WTC11 (cell line): Measurements from ENCODE around the gene VIT. TPM values are rescaled to one million over a fixed set of nuclear protein-coding genes. Genes with fewer than 3 reads are reported as not detected.

ENCODE experiments used
- ATAC-seq: fragments of 200-7000 bp; cut with Tn5 transposase; 2 replicates; pipeline ENCODE4 v1.10.0; 2021; ENCODE audit warnings: mild to moderate bottlenecking, moderate library complexity
- CTCF ChIA-PET: fragments of 300-600 bp; sonication (Branson Sonifier 250); formaldehyde crosslinking; loops from one replicate; lab custom pipeline; 2021; ENCODE audit warnings: antibody characterized with exemption; lab: Charles Lee
- POLR2A ChIA-PET: fragments of 350-600 bp; sonication (Branson Sonifier 250); formaldehyde crosslinking; loops from one replicate; lab custom pipeline; 2021; ENCODE audit warnings: antibody characterized with exemption; lab: Charles Lee
- DNase-seq: peaks from one replicate; pipeline ENCODE4 v3.0.0; 2021; ENCODE audit warnings: low spot score
- H3K27ac Mint-ChIP-seq: 2 replicates; pipeline ENCODE4 v1.8.0; 2021; ENCODE audit warnings: mixed read lengths
- H3K27me3 Mint-ChIP-seq: 2 replicates; pipeline ENCODE4 v1.8.0; 2021; ENCODE audit warnings: low read depth, mild to moderate bottlenecking, moderate library complexity, mixed read lengths
- H3K36me3 Mint-ChIP-seq: 2 replicates; pipeline ENCODE4 v1.8.0; 2021; ENCODE audit warnings: mixed read lengths
- H3K4me1 Mint-ChIP-seq: 2 replicates; pipeline ENCODE4 v1.8.0; 2022; ENCODE audit warnings: mixed read lengths
- H3K4me3 Mint-ChIP-seq: 2 replicates; pipeline ENCODE4 v1.8.0; 2021; ENCODE audit warnings: mild to moderate bottlenecking, moderate library complexity, mixed read lengths
- H3K9me3 Mint-ChIP-seq: 2 replicates; pipeline ENCODE4 v1.8.0; 2021; ENCODE audit warnings: mixed read lengths
- CREB1 ChIP-seq: sonication (generic); formaldehyde crosslinking; IDR thresholded peaks from 2 replicates; pipeline ENCODE4 v1.8.0; 2023; ENCODE audit warnings: mild to moderate bottlenecking, missing genetic modification reagents
- GABPB1 ChIP-seq: sonication (generic); formaldehyde crosslinking; IDR thresholded peaks from 2 replicates; pipeline ENCODE4 v1.8.1; 2023; ENCODE audit warnings: mild to moderate bottlenecking, missing genetic modification reagents
- GTF2I ChIP-seq: fragments of 250-450 bp; sonication (Bioruptor Pico); conservative IDR thresholded peaks from 2 replicates; pipeline ENCODE4 v1.4.0; 2021; ENCODE audit warnings: mild to moderate bottlenecking
- HMGA2 ChIP-seq: fragments of 250-450 bp; sonication (Bioruptor Pico); IDR thresholded peaks from 2 replicates; pipeline ENCODE4 v1.4.0; 2021; ENCODE audit warnings: mild to moderate bottlenecking, moderate library complexity
- JAZF1 ChIP-seq: fragments of 250-450 bp; sonication (Bioruptor Pico); IDR thresholded peaks from 2 replicates; pipeline ENCODE4 v1.9.0; 2021; ENCODE audit warnings: moderate library complexity, mild to moderate bottlenecking, inconsistent platforms
- MXD4 ChIP-seq: fragments of 250-450 bp; sonication (Bioruptor Pico); IDR thresholded peaks from 2 replicates; pipeline ENCODE4 v1.8.0; 2021; ENCODE audit warnings: mild to moderate bottlenecking, moderate library complexity, borderline replicate concordance
- NFATC4 ChIP-seq: fragments of 250-450 bp; sonication (Bioruptor Pico); IDR thresholded peaks from 2 replicates; pipeline ENCODE4 v1.9.0; 2021; ENCODE audit warnings: mild to moderate bottlenecking
- NFE2L1 ChIP-seq: sonication (generic); formaldehyde crosslinking; IDR thresholded peaks from 2 replicates; pipeline ENCODE4 v1.8.1; 2023; ENCODE audit warnings: missing genetic modification reagents
- OVOL2 ChIP-seq: fragments of 250-450 bp; sonication (Bioruptor Pico); IDR thresholded peaks from 2 replicates; pipeline ENCODE4 v1.9.0; 2021; ENCODE audit warnings: mild to moderate bottlenecking, borderline replicate concordance
- ZNF121 ChIP-seq: sonication (generic); formaldehyde crosslinking; IDR thresholded peaks from 2 replicates; pipeline ENCODE4 v1.8.0; 2023; ENCODE audit warnings: missing genetic modification reagents
- ZNF317 ChIP-seq: sonication (generic); formaldehyde crosslinking; IDR thresholded peaks from 2 replicates; pipeline ENCODE4 v1.8.1; 2023; ENCODE audit warnings: low read depth, mild to moderate bottlenecking, moderate library complexity, missing genetic modification reagents, borderline replicate concordance
- total RNA-seq: library from RNA; stranded (reverse); gene quantifications from 3 replicates; pipeline ENCODE4 v1.2.3, GENCODE V29; 2021
- TF ChIP-seq, protein P1 (sequence below): fragments of 250-450 bp; sonication (Bioruptor Pico); IDR thresholded peaks from 2 replicates; pipeline ENCODE4 v1.8.0; 2021; ENCODE audit warnings: mild to moderate bottlenecking
- TF ChIP-seq, protein P2 (sequence below): sonication (generic); formaldehyde crosslinking; IDR thresholded peaks from 2 replicates; pipeline ENCODE4 v1.8.0; 2023; ENCODE audit warnings: missing genetic modification reagents
- TF ChIP-seq, protein P3 (sequence below): sonication (generic); formaldehyde crosslinking; IDR thresholded peaks from 2 replicates; pipeline ENCODE4 v1.8.0; 2022; ENCODE audit warnings: mild to moderate bottlenecking, missing genetic modification reagents
- TF ChIP-seq, protein P4 (sequence below): sonication (generic); formaldehyde crosslinking; IDR thresholded peaks from 2 replicates; pipeline ENCODE4 v1.8.1; 2023; ENCODE audit warnings: mild to moderate bottlenecking, moderate library complexity, missing genetic modification reagents
- TF ChIP-seq, protein P5 (sequence below): fragments of 250-450 bp; sonication (Bioruptor Pico); IDR thresholded peaks from 2 replicates; pipeline ENCODE4 v1.9.0; 2021; ENCODE audit warnings: moderate library complexity, mild to moderate bottlenecking, inconsistent platforms, borderline replicate concordance
- TF ChIP-seq, protein P6 (sequence below): sonication (generic); formaldehyde crosslinking; IDR thresholded peaks from 2 replicates; pipeline ENCODE4 v1.8.1; 2022; ENCODE audit warnings: mild to moderate bottlenecking, moderate library complexity, missing genetic modification reagents
- TF ChIP-seq, protein P7 (sequence below): sonication (generic); formaldehyde crosslinking; IDR thresholded peaks from 2 replicates; pipeline ENCODE4 v1.8.0; 2023; ENCODE audit warnings: mild to moderate bottlenecking, missing genetic modification reagents
- TF ChIP-seq, protein P8 (sequence below): fragments of 250-450 bp; sonication (Bioruptor Pico); IDR thresholded peaks from 2 replicates; pipeline ENCODE4 v1.9.0; 2021; ENCODE audit warnings: mild to moderate bottlenecking, borderline replicate concordance

VIT gene
- total RNA-seq, 1 experiment from 2014 or later: 0.46 TPM

DNA sequence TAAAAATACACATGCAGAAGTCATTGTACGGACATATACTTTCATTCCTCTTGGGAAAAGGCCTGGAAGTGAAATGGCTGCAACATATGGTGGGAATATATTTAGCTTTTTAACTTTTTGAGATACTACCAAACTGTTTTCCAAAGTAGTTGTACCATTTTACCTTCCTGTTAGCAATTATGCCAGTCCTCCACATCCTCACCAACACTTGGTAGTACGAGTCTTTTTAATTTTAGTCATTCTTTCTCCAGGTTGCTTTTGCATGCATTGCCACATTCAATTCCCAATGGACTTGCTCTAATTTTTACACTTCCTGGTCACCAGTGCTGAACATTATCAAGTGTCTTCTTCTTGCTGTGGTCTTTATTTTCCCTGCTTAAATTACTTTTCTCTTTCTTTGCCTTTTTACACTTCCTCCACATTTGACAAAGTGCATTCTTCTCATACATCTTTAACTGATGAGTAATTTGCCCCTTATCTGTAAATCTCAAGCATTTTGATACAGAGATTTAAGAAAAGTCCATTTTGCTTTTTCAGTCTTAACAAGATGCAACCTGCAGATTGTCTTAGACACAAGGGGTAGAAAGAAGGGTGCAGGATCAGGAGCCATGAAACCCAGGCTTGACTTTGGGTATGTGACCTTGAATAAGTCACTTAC, 14.5 kb downstream of the VIT start (continued):
- TF ChIP-seq, protein P1, sequence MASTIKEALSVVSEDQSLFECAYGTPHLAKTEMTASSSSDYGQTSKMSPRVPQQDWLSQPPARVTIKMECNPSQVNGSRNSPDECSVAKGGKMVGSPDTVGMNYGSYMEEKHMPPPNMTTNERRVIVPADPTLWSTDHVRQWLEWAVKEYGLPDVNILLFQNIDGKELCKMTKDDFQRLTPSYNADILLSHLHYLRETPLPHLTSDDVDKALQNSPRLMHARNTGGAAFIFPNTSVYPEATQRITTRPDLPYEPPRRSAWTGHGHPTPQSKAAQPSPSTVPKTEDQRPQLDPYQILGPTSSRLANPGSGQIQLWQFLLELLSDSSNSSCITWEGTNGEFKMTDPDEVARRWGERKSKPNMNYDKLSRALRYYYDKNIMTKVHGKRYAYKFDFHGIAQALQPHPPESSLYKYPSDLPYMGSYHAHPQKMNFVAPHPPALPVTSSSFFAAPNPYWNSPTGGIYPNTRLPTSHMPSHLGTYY (CRISPR knock-in tag): no peak
- TF ChIP-seq, protein P2, sequence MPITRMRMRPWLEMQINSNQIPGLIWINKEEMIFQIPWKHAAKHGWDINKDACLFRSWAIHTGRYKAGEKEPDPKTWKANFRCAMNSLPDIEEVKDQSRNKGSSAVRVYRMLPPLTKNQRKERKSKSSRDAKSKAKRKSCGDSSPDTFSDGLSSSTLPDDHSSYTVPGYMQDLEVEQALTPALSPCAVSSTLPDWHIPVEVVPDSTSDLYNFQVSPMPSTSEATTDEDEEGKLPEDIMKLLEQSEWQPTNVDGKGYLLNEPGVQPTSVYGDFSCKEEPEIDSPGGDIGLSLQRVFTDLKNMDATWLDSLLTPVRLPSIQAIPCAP (CRISPR knock-in tag): no peak
- TF ChIP-seq HMGA2 (no peak), NFATC4 (no peak), MXD4 (CRISPR knock-in tag) (no peak)

DNA sequence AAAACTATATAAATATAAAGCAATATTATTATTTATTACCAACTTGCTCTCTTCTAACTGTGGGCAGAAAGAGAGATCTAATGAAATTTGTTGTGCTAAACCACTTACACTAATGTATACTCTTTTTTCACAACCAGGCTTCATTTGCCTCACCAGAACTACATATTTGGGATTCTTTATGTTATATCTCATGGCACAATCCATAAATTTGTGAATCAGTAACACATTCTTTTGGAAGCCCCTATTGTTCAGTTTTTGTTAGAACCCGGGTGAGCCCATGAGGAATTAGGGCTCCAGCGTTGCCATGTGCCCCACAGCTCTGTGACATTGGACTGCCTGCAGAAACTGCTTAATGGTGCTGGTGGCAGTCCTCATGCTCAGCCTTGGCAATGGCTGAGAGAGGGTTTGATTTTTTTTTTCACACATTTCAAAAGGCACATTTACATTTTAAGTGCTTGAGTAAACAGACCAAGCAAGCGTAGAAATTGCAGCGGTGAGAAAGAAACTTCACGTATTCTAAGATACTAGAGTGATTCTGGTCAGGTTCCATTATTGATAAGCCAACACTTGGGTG, 15.3 kb downstream of the VIT start:
- peaks cover 12% of the 10 kb centered on the region for H3K9me3 Mint-ChIP-seq
- DNase-seq: no peak
- H3K4me3 Mint-ChIP-seq: no peak overlapping the region
- TF ChIP-seq, protein P3, sequence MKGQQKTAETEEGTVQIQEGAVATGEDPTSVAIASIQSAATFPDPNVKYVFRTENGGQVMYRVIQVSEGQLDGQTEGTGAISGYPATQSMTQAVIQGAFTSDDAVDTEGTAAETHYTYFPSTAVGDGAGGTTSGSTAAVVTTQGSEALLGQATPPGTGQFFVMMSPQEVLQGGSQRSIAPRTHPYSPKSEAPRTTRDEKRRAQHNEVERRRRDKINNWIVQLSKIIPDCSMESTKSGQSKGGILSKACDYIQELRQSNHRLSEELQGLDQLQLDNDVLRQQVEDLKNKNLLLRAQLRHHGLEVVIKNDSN (CRISPR knock-in tag): no peak
- TF ChIP-seq JAZF1 (CRISPR knock-in tag): no peak
- TF ChIP-seq, all 79 proteins: peak for 0
- peak; percentile 23; the same call in 1 of the 2 replicates for ATAC-seq
- Mint-ChIP-seq H3K36me3 (peaks cover 12% of the 10 kb centered on the region), H3K27me3 (peaks cover 5% of the 10 kb centered on the region; the same call in 1 of the 2 replicates), H3K4me1 (peaks cover 20% of the 10 kb centered on the region), H3K27ac (no peak overlapping the region)
- CTCF ChIA-PET: interaction anchor here (1.1 kb wide), 1 partner anchor 48 kb away, joined by 5 read pairs; no protein-coding TSS in a partner anchor
- POLR2A ChIA-PET: no interaction called here

DNA sequence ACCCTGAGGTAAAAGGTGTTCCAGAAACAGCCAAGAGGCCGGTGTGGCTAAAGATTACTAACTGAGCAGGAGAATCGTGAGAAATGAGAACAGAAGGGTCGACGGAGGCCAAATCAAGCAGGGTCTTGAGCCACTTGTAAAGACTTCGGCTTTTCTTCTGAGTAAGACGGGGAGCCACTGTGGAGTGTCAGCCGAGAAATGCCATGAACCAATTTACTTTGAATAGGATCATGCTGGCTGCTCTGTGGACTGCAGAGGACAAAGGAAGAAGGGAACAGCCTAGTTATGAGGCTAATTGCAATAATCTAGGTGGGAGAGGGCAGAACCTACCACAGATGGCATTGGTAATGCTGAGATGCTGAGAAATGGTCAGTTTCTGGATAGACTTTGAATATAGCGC, 16.8 kb downstream of the VIT start:
- Mint-ChIP-seq H3K27ac (no peak overlapping the region), H3K9me3 (peaks cover 12% of the 10 kb centered on the region), H3K4me1 (peaks cover 20% of the 10 kb centered on the region), H3K4me3 (no peak overlapping the region), H3K36me3 (peaks cover 12% of the 10 kb centered on the region), H3K27me3 (peaks cover 5% of the 10 kb centered on the region; the same call in 1 of the 2 replicates)
- ChIA-PET CTCF (no interaction called here), POLR2A (no interaction called here)
- no peak for TF ChIP-seq GABPB1
- TF ChIP-seq, protein P4, sequence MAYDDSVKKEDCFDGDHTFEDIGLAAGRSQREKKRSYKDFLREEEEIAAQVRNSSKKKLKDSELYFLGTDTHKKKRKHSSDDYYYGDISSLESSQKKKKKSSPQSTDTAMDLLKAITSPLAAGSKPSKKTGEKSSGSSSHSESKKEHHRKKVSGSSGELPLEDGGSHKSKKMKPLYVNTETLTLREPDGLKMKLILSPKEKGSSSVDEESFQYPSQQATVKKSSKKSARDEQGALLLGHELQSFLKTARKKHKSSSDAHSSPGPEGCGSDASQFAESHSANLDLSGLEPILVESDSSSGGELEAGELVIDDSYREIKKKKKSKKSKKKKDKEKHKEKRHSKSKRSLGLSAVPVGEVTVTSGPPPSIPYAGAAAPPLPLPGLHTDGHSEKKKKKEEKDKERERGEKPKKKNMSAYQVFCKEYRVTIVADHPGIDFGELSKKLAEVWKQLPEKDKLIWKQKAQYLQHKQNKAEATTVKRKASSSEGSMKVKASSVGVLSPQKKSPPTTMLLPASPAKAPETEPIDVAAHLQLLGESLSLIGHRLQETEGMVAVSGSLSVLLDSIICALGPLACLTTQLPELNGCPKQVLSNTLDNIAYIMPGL (CRISPR knock-in tag): no peak
- TF ChIP-seq ZNF317 (CRISPR knock-in tag): no peak
- TF ChIP-seq, protein P5, sequence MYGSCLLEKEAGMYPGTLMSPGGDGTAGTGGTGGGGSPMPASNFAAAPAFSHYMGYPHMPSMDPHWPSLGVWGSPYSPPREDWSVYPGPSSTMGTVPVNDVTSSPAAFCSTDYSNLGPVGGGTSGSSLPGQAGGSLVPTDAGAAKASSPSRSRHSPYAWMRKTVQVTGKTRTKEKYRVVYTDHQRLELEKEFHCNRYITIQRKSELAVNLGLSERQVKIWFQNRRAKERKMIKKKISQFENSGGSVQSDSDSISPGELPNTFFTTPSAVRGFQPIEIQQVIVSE (CRISPR knock-in tag): no peak
- no peak for TF ChIP-seq ZNF121 (CRISPR knock-in tag)
- TF ChIP-seq, protein P6, sequence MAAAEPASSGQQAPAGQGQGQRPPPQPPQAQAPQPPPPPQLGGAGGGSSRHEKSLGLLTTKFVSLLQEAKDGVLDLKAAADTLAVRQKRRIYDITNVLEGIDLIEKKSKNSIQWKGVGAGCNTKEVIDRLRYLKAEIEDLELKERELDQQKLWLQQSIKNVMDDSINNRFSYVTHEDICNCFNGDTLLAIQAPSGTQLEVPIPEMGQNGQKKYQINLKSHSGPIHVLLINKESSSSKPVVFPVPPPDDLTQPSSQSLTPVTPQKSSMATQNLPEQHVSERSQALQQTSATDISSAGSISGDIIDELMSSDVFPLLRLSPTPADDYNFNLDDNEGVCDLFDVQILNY: no peak
- TF ChIP-seq, protein P7, sequence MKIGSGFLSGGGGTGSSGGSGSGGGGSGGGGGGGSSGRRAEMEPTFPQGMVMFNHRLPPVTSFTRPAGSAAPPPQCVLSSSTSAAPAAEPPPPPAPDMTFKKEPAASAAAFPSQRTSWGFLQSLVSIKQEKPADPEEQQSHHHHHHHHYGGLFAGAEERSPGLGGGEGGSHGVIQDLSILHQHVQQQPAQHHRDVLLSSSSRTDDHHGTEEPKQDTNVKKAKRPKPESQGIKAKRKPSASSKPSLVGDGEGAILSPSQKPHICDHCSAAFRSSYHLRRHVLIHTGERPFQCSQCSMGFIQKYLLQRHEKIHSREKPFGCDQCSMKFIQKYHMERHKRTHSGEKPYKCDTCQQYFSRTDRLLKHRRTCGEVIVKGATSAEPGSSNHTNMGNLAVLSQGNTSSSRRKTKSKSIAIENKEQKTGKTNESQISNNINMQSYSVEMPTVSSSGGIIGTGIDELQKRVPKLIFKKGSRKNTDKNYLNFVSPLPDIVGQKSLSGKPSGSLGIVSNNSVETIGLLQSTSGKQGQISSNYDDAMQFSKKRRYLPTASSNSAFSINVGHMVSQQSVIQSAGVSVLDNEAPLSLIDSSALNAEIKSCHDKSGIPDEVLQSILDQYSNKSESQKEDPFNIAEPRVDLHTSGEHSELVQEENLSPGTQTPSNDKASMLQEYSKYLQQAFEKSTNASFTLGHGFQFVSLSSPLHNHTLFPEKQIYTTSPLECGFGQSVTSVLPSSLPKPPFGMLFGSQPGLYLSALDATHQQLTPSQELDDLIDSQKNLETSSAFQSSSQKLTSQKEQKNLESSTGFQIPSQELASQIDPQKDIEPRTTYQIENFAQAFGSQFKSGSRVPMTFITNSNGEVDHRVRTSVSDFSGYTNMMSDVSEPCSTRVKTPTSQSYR (CRISPR knock-in tag): no peak
- TF ChIP-seq, protein P8, sequence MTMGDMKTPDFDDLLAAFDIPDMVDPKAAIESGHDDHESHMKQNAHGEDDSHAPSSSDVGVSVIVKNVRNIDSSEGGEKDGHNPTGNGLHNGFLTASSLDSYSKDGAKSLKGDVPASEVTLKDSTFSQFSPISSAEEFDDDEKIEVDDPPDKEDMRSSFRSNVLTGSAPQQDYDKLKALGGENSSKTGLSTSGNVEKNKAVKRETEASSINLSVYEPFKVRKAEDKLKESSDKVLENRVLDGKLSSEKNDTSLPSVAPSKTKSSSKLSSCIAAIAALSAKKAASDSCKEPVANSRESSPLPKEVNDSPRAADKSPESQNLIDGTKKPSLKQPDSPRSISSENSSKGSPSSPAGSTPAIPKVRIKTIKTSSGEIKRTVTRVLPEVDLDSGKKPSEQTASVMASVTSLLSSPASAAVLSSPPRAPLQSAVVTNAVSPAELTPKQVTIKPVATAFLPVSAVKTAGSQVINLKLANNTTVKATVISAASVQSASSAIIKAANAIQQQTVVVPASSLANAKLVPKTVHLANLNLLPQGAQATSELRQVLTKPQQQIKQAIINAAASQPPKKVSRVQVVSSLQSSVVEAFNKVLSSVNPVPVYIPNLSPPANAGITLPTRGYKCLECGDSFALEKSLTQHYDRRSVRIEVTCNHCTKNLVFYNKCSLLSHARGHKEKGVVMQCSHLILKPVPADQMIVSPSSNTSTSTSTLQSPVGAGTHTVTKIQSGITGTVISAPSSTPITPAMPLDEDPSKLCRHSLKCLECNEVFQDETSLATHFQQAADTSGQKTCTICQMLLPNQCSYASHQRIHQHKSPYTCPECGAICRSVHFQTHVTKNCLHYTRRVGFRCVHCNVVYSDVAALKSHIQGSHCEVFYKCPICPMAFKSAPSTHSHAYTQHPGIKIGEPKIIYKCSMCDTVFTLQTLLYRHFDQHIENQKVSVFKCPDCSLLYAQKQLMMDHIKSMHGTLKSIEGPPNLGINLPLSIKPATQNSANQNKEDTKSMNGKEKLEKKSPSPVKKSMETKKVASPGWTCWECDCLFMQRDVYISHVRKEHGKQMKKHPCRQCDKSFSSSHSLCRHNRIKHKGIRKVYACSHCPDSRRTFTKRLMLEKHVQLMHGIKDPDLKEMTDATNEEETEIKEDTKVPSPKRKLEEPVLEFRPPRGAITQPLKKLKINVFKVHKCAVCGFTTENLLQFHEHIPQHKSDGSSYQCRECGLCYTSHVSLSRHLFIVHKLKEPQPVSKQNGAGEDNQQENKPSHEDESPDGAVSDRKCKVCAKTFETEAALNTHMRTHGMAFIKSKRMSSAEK: no peak
- TF ChIP-seq CREB1: no peak
- no peak for TF ChIP-seq NFE2L1 (CRISPR knock-in tag)
- TF ChIP-seq GTF2I (CRISPR knock-in tag): no peak
- TF ChIP-seq OVOL2 (CRISPR knock-in tag): no peak
- DNase-seq: no peak
- ATAC-seq: peak; percentile 78
